RWPE2 (cell line): Measurements from ENCODE around the gene FHIT.

ENCODE experiments used
- ATAC-seq: fragments of 200-7000 bp; cut with Tn5 transposase; 3 replicates; pipeline ENCODE4 v1.9.1; 2021; ENCODE audit warnings: low read depth
- DNase-seq: peaks from one replicate; pipeline ENCODE4 v3.0.0-alpha.2; 2020; ENCODE audit warnings: low spot score
- H3K27ac ChIP-seq: fragments of 450-650 bp; 2 replicates; pipeline ENCODE4 v1.5.1; 2017; ENCODE audit warnings: mild to moderate bottlenecking; ENCODE audit not compliant: poor library complexity, severe bottlenecking
- H3K27me3 ChIP-seq: fragments of 250-450 bp; sonication (Bioruptor Pico); 2 replicates; pipeline ENCODE4 v1.5.1; 2021; ENCODE audit warnings: mild to moderate bottlenecking, moderate library complexity; ENCODE audit not compliant: insufficient read depth, poor library complexity, severe bottlenecking
- H3K36me3 ChIP-seq: fragments of 250-450 bp; sonication (Bioruptor Pico); 2 replicates; pipeline ENCODE4 v1.5.1; 2020; ENCODE audit warnings: low read depth, mild to moderate bottlenecking, moderate library complexity
- H3K4me1 ChIP-seq: fragments of 250-450 bp; sonication (Bioruptor Pico); 2 replicates; pipeline ENCODE4 v1.5.1; 2021; ENCODE audit warnings: mild to moderate bottlenecking, moderate library complexity; ENCODE audit not compliant: insufficient read depth, poor library complexity, severe bottlenecking
- H3K4me3 ChIP-seq: fragments of 250-450 bp; sonication (Bioruptor Pico); 2 replicates; pipeline ENCODE4 v1.5.1; 2021; ENCODE audit warnings: mild to moderate bottlenecking, moderate library complexity; ENCODE audit not compliant: severe bottlenecking
- H3K9me3 ChIP-seq: fragments of 250-450 bp; sonication (Bioruptor Pico); 2 replicates; pipeline ENCODE4 v1.5.1; 2021; ENCODE audit warnings: mild to moderate bottlenecking, moderate library complexity; ENCODE audit not compliant: severe bottlenecking
- CTCF ChIP-seq: fragments of 450-650 bp; IDR thresholded peaks from one replicate; pipeline ENCODE4 v1.5.1; 2017; ENCODE audit warnings: mild to moderate bottlenecking, moderate library complexity; ENCODE audit not compliant: poor library complexity, severe bottlenecking

Gene FHIT

GRCh38 chr3:60351481-60351880 lies 899.8 kb downstream of the FHIT start:
- H3K27me3 ChIP-seq: no peaks in the 10 kb centered on the region
- ATAC-seq: no peak

DNA sequence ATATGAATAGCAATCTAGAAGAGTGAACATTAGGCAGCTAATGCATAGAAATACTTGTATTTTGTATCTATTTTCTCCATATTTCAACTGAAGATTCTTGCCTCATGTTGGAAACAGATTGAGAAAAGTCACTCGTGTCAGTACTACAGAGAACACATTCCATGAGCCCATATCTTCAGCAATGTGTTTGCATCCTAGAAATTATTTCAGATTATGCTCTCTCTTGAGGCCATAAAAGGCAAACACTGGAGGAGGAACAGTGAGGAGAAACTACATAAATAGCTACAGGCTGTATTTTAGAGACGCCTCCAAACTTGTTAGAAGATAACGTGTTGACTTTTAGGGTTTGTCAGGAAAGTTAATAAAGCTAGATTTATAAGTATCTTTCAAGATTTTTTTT lies 906.9 kb downstream of the FHIT start:
- no peaks in the 10 kb centered on the region for H3K27me3 ChIP-seq
- no peaks in the 10 kb centered on the region for H3K9me3 ChIP-seq
- no peak for DNase-seq
- no peak overlapping the region for H3K4me3 ChIP-seq
- H3K36me3 ChIP-seq: no peaks in the 10 kb centered on the region
- TF ChIP-seq CTCF: no peak
- no peak for ATAC-seq
- no peaks in the 10 kb centered on the region for H3K4me1 ChIP-seq
- H3K27ac ChIP-seq: no peak overlapping the region

More at GRCh38 chr3:60351481-60351880, 899.8 kb downstream of the FHIT start:
- no peaks in the 10 kb centered on the region for H3K36me3 ChIP-seq
- no peaks in the 10 kb centered on the region for H3K4me1 ChIP-seq
- no peak overlapping the region for H3K4me3 ChIP-seq
- DNase-seq: no peak
- no peak for TF ChIP-seq CTCF
- no peak overlapping the region for H3K27ac ChIP-seq
- no peaks in the 10 kb centered on the region for H3K9me3 ChIP-seq

- no peak overlapping the region for H3K4me3 ChIP-seq
- H3K4me1 ChIP-seq: no peaks in the 10 kb centered on the region
- H3K27me3 ChIP-seq: no peaks in the 10 kb centered on the region
- no peak for TF ChIP-seq CTCF
- H3K36me3 ChIP-seq: no peaks in the 10 kb centered on the region
- no peak overlapping the region for H3K27ac ChIP-seq
- no peaks in the 10 kb centered on the region for H3K9me3 ChIP-seq
- no peak for ATAC-seq
- no peak for DNase-seq
Observed at GRCh38 chr3:60343831-60344230, 907.4 kb downstream of the FHIT start.

DNA sequence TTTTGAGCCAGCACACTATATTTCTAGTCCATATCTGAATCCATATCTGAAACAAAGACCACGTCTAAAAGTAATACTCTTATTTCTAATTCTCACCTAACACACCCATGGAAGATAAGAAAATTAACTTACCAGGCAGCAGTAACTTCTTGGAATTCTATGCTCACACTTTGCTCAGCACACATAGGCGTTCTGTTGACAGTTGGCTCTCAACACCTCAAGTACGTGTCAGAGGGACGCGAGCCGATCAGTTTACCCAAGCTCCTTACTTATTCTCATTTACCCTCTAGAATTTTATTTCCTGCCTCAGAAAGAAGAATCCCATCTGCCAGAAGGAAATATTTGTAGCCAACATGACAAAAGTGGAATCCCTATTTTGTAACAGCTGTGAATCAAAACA lies 911.9 kb downstream of the FHIT start:
- no peak overlapping the region for H3K27ac ChIP-seq
- TF ChIP-seq CTCF: no peak
- DNase-seq: no peak

GRCh38 chr3:60337421-60337820 lies 913.8 kb downstream of the FHIT start:
- Histone ChIP-seq H3K4me3 (no peak overlapping the region), H3K27me3 (no peaks in the 10 kb centered on the region), H3K9me3 (no peaks in the 10 kb centered on the region), H3K36me3 (no peaks in the 10 kb centered on the region), H3K4me1 (no peaks in the 10 kb centered on the region), H3K27ac (no peak overlapping the region)
- no peak for TF ChIP-seq CTCF
- ATAC-seq (no peak), DNase-seq (no peak)

More for the DNA sequence above, 911.9 kb downstream of the FHIT start:
- H3K4me3 ChIP-seq: no peak overlapping the region
- H3K4me1 ChIP-seq: no peaks in the 10 kb centered on the region
- H3K36me3 ChIP-seq: no peaks in the 10 kb centered on the region
- no peak for ATAC-seq
- no peaks in the 10 kb centered on the region for H3K27me3 ChIP-seq
- H3K9me3 ChIP-seq: no peaks in the 10 kb centered on the region
